ENCODE measurements around the gene GNPDA1. TPM values are rescaled to one million over a fixed set of nuclear protein-coding genes. Genes with fewer than 3 reads are reported as not detected.
"Not testable (repeated sequence)": the region's sequence is repeated elsewhere in the genome, so short reads cannot be mapped to it uniquely, and the experiment has no call there.

Gene GNPDA1
- total RNA-seq, 4 donors from 2014 or later = 22.3 to 50.0 (median 47.3) TPM

- H3K36me3 ChIP-seq = no peaks in the 10 kb centered on the region
- TF ChIP-seq CTCF (IDR thresholded peaks at IDR 0.05 in 4 of 5, conservative IDR thresholded peaks at IDR 0.05 in 1 of 5) (no peak), POLR2A (IDR thresholded peaks at IDR 0.05) (no peak)
- peaks cover 0 to 9% of the 10 kb centered on the region in 2 donors for H3K4me1 ChIP-seq
- in situ Hi-C loops (cut with MboI; ENCODE audit: low sequenced_read_pairs in 4 of 4) (no loop called here), intact Hi-C loops (cut with DNase I; ENCODE audit: low total_unique reads) (no loop called here)
- no peaks in the 10 kb centered on the region for H3K9me3 ChIP-seq
- H3K4me3 ChIP-seq = no peak overlapping the region
- ATAC-seq = no peak
- DNase-seq = no peak
- no peaks in the 10 kb centered on the region for H3K27me3 ChIP-seq
- no peak overlapping the region for H3K27ac ChIP-seq
These were observed 42.5 kb upstream of the GNPDA1 start for GRCh38 chr5:142055301-142055700.

- H3K4me1 ChIP-seq = peaks cover 0 to 3% of the 10 kb centered on the region in 2 donors
- H3K27me3 ChIP-seq = no peaks in the 10 kb centered on the region
- H3K27ac ChIP-seq = no peak overlapping the region
- intact Hi-C loops (cut with DNase I; ENCODE audit: low total_unique reads) (no loop called here), in situ Hi-C loops (cut with MboI; ENCODE audit: low sequenced_read_pairs in 4 of 4) (no loop called here)
- no peaks in the 10 kb centered on the region for H3K9me3 ChIP-seq
- DNase-seq = peak; percentile 14 to 40
- H3K4me3 ChIP-seq = no peak overlapping the region
- ATAC-seq = peak; percentile 70 to 84
- no peaks in the 10 kb centered on the region for H3K36me3 ChIP-seq
- no peak for TF ChIP-seq CTCF (IDR thresholded peaks at IDR 0.05 in 4 of 5, conservative IDR thresholded peaks at IDR 0.05 in 1 of 5)
- peak in 1 of 2 donors; percentile 17 for TF ChIP-seq POLR2A (IDR thresholded peaks at IDR 0.05)
These were observed 40.8 kb upstream of the GNPDA1 start for GRCh38 chr5:142053426-142054151.

- H3K36me3 ChIP-seq; H3K9me3 ChIP-seq; intact Hi-C loops (cut with DNase I; ENCODE audit: low total_unique reads); DNase-seq; H3K4me1 ChIP-seq; H3K4me3 ChIP-seq; H3K27ac ChIP-seq; H3K27me3 ChIP-seq; in situ Hi-C loops (cut with MboI; ENCODE audit: low sequenced_read_pairs in 4 of 4); ATAC-seq: not testable (repeated sequence)
These were observed 39.2 kb upstream of the GNPDA1 start for GRCh38 chr5:142052026-142052425.

- no peaks in the 10 kb centered on the region for H3K9me3 ChIP-seq
- no peak overlapping the region for H3K4me3 ChIP-seq
- H3K4me1 ChIP-seq = no peaks in the 10 kb centered on the region
- in situ Hi-C loops (cut with MboI; ENCODE audit: low sequenced_read_pairs in 4 of 4) (no loop called here), intact Hi-C loops (cut with DNase I; ENCODE audit: low total_unique reads) (no loop called here)
- TF ChIP-seq POLR2A (IDR thresholded peaks at IDR 0.05) = no peak
- TF ChIP-seq CTCF (IDR thresholded peaks at IDR 0.05 in 4 of 5, conservative IDR thresholded peaks at IDR 0.05 in 1 of 5) = no peak
- H3K36me3 ChIP-seq = no peaks in the 10 kb centered on the region
- ATAC-seq = no peak
- DNase-seq = no peak
- no peaks in the 10 kb centered on the region for H3K27me3 ChIP-seq
- H3K27ac ChIP-seq = no peak overlapping the region
These were observed 35.4 kb upstream of the GNPDA1 start for GRCh38 chr5:142048272-142048671.

- TF ChIP-seq POLR2A (IDR thresholded peaks at IDR 0.05) (no peak), CTCF (IDR thresholded peaks at IDR 0.05 in 4 of 5, conservative IDR thresholded peaks at IDR 0.05 in 1 of 5) (no peak)
- Histone ChIP-seq H3K36me3 (no peaks in the 10 kb centered on the region), H3K4me3 (no peak overlapping the region), H3K27ac (no peak overlapping the region), H3K27me3 (no peaks in the 10 kb centered on the region), H3K9me3 (no peaks in the 10 kb centered on the region), H3K4me1 (no peaks in the 10 kb centered on the region)
- intact Hi-C loops (cut with DNase I; ENCODE audit: low total_unique reads) = no loop called here
- DNase-seq = peak in 1 of 2 donors; percentile 30
- in situ Hi-C loops (cut with MboI; ENCODE audit: low sequenced_read_pairs in 4 of 4) = no loop called here
- ATAC-seq = peak in 1 of 2 donors; percentile 51
These were observed 33.4 kb upstream of the GNPDA1 start for GRCh38 chr5:142046191-142046590.

GRCh38 chr5:142040881-142041280 is 28.1 kb upstream of the GNPDA1 start:
- H3K27ac ChIP-seq; H3K27me3 ChIP-seq; intact Hi-C loops (cut with DNase I; ENCODE audit: low total_unique reads); H3K4me3 ChIP-seq; DNase-seq; H3K4me1 ChIP-seq; H3K36me3 ChIP-seq; ATAC-seq; in situ Hi-C loops (cut with MboI; ENCODE audit: low sequenced_read_pairs in 4 of 4); H3K9me3 ChIP-seq: not testable (repeated sequence)

All from gastrocnemius medialis (tissue), 4 donors.